Uterus (tissue), 2 donors: ENCODE measurements around the gene MTMR1.

ENCODE experiments used
- CTCF ChIP-seq, 4 experiments: fragments of 200-600 bp in 2 of 4; fragments of 450-650 bp in 2 of 4; sonication (generic) in 2 of 4; IDR thresholded peaks; one replicate each; pipeline ENCODE4 v1.5.1; 2016 to 2019; ENCODE audit warnings: antibody characterized with exemption in 4 of 4, mild to moderate bottlenecking in 2 of 4, moderate library complexity in 1 of 4
- POLR2A ChIP-seq, 2 donors: fragments of 450-650 bp; IDR thresholded peaks; one replicate each; pipeline ENCODE4 v1.6.1; 2016; ENCODE audit warnings: antibody characterized with exemption in 2 of 2, mild to moderate bottlenecking in 1 of 2, moderate library complexity in 1 of 2

GRCh38 chrX:150761819-150762216 lies 68.6 kb downstream of the MTMR1 start:
- TF ChIP-seq CTCF (IDR thresholded peaks at IDR 0.05) (no peak), POLR2A (IDR thresholded peaks at IDR 0.05) (no peak)
